ENCODE results near the gene RFTN1. TPM values are rescaled to one million over a fixed set of nuclear protein-coding genes. Genes with fewer than 3 reads are reported as not detected.
A peak's percentile ranks its signal among the peaks of the same experiment; 100 is the strongest.

RFTN1 gene
- total RNA-seq, 1 donor from 2014 or later = 43.2 TPM

DNA sequence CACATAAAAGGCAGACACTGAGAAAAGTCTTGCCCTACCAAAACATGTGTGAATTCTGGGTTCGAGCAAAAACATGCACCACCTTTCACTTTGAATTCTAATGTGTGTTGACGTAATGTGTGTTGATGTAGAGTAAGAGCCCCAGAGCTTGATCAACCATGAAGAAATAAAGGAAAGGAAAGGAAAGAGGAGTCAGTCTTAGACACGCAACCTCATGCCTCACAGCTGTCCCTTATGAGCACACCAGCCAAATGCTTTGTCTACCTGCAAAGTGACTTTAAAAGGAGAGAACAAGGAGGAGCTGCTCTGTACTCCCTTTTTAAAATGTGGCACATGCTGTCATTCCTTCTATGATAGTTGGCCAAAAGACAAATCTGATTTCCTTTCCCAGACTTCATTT lies 80.8 kb downstream of the RFTN1 start:
- no peak for DNase-seq (ENCODE audit: low read depth)

DNA sequence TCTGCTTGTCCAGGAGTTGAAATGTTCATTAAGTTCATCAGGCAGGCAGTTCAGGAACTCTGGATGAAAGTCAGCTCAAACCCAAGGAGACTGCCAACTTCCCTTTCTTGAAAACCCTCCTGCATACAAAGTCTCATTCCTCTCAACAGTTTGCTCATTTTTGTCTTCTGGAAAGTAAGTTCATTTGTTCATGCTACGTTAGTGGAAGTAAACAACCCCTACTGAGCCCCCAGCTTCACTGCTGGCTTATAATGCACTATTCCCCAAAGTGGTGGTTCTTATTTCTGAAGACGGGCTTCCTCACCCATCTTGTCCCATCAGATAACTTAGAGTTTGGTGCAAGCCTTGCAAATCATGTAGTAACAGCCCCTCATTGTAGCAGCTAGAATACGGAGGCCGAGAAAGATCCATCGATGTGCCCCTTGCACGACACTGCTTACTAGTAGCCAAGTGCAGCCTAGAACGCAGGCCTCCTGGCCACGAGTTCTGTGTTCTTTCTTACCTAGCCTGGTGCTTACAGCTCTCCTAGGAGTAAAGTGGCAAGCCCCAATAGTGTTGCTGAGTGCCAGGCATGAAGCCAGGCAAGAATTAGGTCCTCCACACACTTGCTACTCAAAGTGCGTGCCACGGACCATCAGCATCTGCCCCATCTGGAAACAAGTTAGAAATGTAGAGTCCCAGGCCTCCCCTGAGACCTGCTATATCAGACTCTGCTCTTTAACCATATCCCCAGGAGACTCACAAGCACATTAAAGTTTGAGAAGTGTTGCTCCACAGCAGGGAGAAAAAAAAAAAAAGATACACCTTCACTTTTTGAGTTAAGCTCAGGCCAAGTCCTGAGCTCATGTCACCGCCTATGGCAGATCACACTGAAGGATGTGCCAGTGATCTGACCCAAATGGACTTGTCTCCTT lies 82.5 kb downstream of the RFTN1 start:
- DNase-seq (ENCODE audit: low read depth) = no peak

DNA sequence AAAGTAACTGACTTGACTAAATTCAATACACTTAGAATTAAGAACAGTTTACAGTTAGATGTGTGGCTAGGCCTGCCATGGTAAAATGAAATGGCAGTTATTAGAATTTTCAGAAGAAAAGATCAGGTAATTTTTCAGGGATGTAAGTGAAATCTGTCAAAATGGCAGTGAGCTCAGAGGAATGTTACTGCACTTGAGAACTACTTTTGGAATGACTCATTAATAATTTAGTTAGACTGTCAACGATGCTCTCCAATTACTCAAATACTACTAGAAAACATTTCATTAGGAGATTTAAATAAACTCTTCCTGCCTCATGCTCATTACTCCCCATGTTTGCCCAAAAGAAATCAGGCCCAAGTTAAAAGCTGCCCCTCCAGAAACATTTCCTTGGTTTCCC lies 84.4 kb downstream of the RFTN1 start:
- DNase-seq (ENCODE audit: low read depth) = no peak

DNA sequence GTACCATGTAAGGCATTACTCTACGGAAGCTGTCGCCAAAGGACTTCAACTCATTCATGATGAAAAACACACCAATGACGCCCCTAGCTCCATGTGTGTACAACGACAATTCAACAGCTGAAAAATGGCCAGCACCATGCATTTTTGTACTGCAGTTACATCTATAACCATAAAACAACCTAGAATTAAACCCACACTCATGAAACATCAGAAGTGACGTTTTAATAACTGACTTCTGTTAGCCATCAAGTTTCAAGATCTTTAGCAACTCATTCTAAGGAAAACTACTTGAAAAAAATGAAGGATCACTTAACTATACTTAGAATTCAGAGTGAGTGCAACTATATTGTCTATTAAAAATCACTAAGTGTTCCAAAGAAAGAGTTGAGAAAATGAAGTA lies 84.9 kb downstream of the RFTN1 start:
- DNase-seq (ENCODE audit: low read depth) = no peak

DNA sequence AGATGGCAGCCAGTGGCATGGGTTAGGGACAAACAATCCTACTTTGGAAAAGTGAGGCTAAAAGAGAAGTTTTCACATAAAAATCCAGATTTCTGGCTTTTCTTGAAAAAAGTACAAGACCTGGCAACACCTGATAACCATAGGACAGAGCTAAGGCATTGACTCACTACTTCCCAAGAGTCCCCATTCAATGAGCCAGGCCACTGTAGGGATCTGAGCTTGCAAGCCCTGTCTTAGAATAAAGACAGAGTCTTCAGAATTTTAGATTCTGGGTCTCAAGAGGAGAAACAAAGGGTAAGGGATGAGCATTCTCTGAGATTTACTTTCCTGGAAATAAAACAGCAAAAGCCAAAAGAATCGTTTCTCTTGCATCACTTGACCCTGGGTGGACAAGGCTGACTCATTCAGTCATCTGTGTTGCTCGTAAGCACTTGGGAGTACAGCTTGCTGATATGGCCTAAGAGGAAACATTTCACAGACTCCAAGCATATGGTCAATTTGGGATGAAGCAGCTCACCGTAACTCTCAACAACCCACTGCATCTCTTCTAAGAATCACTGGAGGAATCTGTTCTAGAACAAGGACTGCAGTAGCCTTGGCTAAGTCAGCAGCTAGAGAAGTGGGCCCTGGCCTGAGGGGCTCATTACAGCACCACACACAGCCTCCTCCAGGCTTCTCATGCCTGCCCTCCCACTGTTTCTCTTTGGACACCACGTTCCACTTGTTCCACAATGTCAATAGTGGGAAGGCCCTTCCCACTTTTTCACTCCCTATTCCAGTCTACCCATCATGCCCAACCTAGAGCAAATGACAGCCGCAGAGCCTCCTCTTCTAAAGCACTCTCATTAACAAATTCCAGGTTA lies 86.2 kb downstream of the RFTN1 start:
- DNase-seq (ENCODE audit: low read depth) = peak; percentile 88

DNA sequence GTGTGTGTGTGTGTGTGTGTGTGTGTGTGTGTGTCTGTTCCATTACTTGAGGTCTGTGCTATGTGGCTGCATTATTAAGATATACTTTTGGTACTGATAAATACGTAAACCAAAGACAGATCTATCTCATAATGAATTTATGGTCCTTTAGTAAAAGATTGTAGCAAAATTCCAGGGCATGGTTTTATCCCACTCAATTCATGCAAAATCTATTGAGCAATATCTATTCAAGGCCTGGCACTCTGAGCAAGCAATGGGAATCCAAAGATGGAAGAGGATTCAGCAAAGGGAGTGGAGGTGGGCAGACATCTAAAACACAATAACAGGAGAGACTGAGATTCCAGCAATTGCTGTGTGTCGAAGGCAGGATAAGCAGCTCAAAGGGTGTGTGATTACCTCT lies 86.8 kb downstream of the RFTN1 start:
- DNase-seq (ENCODE audit: low read depth) = no peak

DNA sequence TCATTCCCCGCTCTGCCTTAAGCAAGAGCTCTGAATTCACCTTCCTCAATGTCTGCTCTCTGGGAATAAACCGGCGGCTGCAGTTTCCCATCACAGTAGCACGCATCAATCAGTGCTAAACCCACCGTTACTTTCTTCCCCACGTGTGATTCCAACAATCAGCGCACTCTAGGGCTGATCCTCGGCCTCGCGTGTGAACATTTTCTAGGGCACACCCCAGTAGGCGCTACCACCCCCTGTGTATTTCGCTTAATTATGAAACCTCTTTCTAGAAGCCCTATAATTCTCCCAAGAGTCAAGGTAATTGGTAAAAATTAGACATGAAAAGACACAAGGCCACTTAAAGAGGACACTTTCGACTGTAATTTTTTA lies 87.5 kb downstream of the RFTN1 start:
- DNase-seq (ENCODE audit: low read depth) = no peak

DNA sequence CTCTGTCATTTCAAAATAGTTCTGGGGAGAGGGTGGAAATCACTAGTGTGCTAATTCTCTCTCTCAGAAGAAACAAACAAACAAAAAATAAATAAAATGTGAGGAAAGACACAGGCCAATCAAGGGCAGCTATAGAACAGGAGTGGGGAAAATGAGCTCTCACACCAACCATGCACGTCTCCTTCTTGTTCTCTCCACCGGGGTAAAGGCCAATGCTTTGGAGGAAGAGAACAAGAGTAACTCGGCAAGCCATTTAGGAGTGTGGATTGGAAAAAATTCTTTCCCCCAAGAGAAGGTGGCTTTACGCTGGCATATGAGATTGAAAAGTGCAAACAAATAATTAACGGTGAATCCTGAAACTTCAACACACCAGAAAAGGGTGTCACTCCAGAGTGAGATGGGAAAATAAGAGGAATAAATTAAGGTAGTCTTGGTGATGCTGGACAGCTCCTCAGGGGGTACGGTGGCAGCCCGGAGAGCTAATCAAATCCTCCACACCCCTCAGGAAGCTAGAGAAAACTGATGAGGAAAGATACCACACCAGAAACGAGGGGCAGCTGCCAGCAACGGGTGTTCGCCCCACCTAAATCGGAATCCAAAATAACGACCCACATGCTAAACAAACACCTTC lies 88.0 kb downstream of the RFTN1 start:
- no peak for DNase-seq (ENCODE audit: low read depth)

DNA sequence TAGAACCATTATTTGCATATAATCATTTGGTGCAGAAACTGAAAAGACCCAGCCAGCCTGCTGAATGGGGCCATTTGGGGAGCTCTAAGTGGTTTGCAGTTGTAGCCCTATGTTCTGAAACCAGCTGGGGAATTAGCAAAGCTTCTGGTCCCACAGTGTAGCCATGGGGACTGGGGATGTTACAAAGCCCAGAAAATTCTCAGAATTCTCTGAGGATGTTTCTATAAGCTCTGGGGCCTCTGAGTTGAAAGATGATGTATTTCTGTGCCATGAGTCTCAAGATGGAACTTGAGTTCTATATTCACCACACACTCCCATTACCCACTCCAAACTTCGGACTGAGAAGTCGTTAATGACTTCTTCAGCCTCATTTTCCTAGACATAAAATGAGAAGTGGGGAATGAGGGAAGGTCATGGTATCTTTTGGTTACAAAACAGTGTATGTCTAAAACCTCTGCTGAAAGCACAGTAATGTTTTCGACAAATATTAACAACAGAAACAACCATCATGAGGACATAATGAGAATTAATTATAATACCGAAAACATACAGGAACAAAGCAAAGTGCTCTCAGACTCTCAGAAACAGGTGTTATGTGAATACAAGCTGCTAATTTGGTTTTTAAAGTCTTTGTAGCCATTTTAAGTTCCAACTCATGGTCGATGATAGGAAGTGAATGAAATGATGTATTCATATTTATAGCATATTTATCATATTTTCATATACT lies 89.4 kb downstream of the RFTN1 start:
- DNase-seq (ENCODE audit: low read depth) = no peak

DNA sequence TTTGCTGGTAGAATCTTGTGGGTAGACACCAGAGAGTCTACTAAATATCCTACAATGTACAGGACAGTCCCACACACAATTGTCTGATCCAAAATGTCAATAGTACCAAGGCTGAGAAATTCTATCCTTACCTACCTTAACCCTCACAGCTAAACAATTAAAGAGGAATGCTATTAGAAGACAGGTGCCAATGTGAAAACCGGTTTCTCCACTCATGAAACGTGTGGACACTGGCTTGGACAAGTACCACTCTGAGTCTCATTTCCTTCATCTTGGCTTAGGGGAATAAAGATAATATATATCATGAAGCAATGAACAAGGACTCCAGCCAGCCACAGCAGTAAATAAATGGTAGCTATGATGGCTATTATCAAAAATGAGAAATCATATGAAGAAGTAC lies 90.2 kb downstream of the RFTN1 start:
- no peak for DNase-seq (ENCODE audit: low read depth)

DNA sequence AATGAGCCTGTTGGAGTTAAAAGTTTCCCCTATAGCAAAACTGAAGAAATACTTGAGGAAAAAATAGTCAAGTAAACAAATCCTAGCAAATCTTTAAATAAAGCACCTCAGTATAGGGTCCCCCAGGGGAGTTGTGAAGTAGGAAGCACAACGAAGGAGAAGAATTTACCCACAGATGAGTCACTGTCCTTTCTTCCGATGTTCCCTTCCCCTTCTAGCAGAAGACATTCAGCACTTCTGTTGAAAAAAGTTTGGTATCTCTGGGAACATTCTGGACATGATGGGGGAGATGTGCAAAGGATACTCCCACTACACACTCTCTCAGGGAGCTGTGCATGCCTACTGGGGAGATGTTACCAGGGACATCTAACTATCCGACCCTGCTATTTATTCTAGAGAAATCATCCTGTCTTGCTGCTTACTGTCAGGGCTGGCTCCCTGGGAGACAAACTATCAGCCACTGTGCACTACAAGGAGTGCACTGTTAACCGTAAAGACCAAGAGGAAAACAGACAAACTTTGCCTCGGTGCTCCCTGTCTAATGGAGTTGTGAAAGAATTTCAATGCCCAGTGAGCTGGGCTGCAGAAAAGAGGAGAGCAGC lies 93.8 kb downstream of the RFTN1 start:
- DNase-seq (ENCODE audit: low read depth) = peak; percentile 18

DNA sequence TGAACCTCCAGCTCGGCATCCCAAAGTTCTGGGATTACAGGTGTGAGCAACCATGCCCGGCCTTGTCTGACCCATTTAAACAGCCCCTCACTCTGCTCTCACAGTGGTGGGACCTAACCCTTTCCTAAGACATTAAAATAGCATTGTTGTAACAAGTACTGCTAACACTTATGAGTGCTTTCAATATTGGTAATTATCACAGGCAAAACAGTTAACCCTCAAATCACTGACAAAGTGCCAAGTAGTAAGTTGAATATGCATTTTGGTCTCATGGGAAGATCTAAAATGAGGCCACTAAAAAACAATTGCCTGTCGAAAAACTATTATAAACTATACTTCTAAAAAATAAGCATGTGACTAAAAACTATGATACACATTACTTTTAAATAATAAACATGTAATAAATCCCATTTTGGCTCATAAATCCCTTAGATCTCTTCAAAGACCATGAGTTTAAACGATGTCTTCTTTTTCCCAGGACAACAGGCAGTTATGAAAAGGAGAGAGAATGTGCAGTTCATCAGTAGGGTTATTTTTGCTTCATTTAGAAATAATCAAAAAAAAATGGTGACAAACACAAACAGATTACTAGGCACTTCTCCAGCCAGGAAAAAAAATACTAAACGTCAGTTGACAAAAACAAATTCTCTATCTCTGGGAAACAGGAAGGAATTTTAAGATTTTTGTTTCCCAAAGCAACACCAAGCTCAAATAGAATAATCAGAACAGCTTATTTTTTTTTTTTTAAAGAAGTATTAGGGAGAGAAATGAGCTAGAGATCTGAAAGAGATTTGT lies 95.4 kb downstream of the RFTN1 start:
- DNase-seq (ENCODE audit: low read depth) = no peak

DNA sequence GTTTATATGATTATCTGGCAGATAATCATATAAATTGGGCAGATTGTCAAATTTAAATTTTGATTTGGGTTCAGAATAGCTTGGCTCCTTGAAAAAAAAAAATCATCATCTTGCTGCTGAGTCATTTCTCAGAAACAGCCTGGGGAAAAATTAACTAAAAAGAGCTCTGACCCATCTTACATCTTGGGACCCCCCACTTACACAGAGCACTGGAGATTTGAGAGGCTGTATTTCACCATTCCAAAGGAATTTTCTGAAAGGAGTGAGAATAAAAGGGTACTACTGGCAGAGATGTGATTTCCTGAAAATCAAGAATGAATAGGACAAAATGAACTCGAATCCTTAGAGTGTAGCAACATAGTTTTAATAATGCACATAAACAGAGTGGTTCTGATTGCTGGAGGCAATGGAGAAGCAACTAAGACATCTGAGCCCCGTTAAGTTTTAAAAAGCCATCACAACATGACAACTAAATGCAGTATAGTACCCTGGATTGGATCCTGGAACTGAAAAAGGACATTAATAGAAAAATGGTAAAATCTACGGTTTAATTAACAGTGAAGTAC lies 97.5 kb downstream of the RFTN1 start:
- DNase-seq (ENCODE audit: low read depth) = peak; percentile 47

DNA sequence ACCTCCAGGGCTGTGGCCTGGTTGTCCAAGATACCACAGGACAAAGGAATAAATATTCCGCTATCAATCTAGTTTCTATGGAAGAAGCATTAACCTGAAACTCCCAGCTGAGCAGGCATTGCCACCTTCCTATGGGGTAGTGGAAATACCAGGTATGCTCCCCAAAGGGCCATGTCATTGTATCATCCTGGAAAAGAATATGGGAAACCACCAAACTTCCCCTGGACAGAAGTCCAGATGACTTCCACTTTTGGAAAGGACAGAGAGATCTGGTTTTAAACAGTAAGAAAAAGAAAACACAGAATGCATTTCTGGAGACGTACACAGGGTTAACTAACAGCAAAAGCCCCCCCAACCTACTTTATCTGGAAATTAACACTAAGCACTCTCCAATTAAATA lies 100.2 kb downstream of the RFTN1 start:
- DNase-seq (ENCODE audit: low read depth) = no peak

DNA sequence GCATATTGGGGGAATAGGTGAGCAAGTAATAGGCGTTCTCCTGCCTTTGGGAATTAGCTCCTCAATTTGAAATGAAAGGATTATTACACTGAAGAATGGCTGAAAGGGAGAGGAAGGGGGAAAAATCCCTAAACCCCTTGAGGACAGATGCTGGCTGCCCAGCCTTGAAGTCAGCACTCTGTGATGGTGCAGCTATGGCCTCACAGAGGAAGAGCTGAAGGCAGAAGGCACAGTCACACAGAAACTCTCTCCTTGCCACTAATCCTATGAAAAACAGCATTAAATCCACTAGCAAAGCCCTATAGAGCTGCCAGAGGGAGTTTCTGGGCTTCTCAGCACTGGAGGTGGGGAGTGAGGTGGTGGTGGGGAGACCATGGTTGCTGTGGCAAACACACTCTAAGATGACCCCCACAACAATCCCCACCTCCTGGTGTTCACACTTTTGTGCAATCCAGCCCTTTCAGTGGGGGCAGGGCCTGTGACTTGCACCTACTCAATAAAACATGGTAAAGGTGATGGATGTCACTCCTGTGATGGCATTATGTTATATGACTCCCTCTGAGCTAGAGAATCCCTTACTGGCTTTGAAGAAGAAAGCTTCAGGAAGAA lies 101.2 kb downstream of the RFTN1 start:
- no peak for DNase-seq (ENCODE audit: low read depth)

DNA sequence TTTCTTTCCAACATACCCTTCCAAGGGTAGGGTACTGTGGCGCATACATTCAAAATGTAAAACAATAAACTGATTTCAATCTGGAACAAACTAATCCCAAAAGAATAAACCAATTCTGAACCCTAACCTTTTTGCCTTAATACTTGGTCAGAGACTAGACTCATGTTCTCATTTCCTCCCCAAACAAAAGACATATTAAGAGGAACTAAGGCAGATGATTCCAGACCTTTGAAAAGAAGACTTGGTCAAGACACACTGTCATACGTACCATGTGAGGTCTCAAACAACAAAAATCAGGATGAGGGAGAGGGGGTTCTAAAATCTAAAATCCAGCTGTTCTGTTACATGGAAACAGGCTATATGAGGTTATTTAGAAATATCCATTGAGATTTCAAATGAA lies 102.1 kb downstream of the RFTN1 start:
- no peak for DNase-seq (ENCODE audit: low read depth)

DNA sequence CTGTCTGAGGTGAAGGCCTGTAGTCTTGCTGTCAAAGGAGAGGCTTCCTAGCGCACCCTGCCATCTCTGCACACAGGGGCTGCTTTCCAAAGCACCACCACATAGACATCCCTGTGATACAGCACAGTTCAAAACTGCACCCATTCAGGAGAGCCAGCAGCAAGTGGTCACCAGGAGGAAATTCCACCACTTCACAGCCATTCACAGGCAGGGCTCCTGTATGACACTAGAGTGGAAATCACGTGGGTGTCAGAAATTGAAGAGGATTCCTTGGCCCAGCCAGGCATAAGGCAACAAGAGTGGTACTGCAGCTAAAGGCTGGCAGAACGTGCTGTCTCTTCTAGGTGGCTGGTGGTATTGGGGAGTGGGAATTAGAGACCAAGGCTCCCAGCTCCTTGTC lies 102.8 kb downstream of the RFTN1 start:
- DNase-seq (ENCODE audit: low read depth) = no peak

DNA sequence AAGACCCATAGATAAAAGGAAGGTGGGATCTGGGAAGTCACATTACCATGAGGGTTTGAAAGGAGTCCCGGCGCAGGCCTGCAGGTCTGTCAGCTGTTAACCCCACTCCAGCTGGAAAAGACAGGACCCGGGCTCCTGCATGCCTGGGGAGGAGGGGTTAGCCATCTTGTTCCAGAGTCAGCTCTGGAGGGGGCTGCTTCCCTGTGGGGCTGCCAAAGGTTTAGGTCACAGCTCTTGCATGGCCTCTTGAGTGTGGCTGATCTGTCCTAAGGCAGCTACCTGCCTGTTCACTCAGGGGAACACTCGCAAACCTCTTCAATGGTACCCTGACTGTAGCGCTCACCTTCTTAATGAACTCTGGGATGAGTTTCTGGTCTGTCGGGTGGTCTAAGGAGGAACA lies 104.5 kb downstream of the RFTN1 start:
- no peak for DNase-seq (ENCODE audit: low read depth)

DNA sequence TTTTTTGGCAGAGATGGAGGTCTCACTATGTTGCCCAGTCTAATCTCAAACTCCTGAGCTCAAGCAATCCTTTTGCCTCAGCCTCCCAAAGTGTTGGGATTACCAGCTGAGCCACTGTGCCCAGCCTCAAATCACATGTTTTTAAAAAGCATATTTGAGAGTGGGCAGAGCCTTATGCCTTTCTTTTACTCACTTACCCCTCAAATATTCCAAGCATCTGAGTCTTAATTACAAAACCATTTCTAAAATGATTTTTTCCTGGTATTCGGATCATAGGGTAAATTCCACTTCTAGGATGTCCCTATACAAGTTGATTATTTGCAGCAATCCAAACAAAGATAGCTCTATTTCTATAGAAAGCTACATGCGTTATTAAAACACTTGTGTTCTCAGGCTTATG lies 106.1 kb downstream of the RFTN1 start:
- DNase-seq (ENCODE audit: low read depth) = no peak

DNA sequence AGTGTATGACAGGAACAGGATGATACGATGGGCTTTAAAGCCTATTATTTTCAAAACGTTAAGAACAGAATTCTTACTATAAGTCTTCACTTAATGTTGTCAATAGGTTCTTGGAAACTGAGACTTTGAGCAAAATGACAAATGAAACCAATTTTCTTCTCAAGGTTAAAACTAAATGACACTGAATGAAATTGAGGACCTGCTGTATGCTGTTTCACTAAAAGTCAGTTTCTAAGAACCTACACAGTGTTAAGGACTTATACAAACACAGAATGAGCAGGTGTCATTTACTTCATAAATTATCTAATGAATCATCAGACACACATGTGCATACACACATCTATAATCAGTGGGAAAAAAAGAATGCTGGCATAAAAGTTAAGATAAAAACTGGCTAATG lies 106.9 kb downstream of the RFTN1 start:
- DNase-seq (ENCODE audit: low read depth) = no peak

Data from renal cortical epithelial cell (primary cell).